Thyroid gland (tissue), 4 donors: ENCODE measurements around the gene NABP1.

Experiments used
- CTCF ChIP-seq, 6 experiments: fragments of 200-600 bp in 3 of 6; fragments of 450-650 bp in 3 of 6; sonication (generic) in 3 of 6; IDR thresholded peaks; one replicate each; pipeline ENCODE4 v1.5.1; 2016 to 2019; ENCODE audit warnings: antibody characterized with exemption in 6 of 6, mild to moderate bottlenecking in 2 of 6, inconsistent platforms in 1 of 6, moderate library complexity in 1 of 6
- POLR2A ChIP-seq, 2 donors: fragments of 450-650 bp; IDR thresholded peaks; one replicate each; pipeline ENCODE4 v1.6.1; 2017; ENCODE audit warnings: antibody characterized with exemption in 2 of 2, mild to moderate bottlenecking in 2 of 2, moderate library complexity in 1 of 2

- TF ChIP-seq CTCF (IDR thresholded peaks at IDR 0.05) (no peak), POLR2A (IDR thresholded peaks at IDR 0.05) (no peak)
Observed at GRCh38 chr2:191645032-191645431, 32.9 kb upstream of the NABP1 start.
